Left lung (tissue), 10 donors: Measurements from ENCODE around the gene GNB1L. TPM values are rescaled to one million over a fixed set of nuclear protein-coding genes. Genes with fewer than 3 reads are reported as not detected.

Experiments used
- ATAC-seq: fragments of 200-7000 bp; cut with Tn5 transposase; one replicate; pipeline ENCODE4 v1.9.1; 2020; ENCODE audit warnings: moderate library complexity
- DNase-seq, 4 donors: peaks; one replicate each; pipeline ENCODE4 v3.0.0-alpha.2; 2013 to 2020
- H3K27ac ChIP-seq, 2 donors: fragments of 200-600 bp; sonication (generic) in 1 of 2; one replicate each; pipeline versions ENCODE4 v1.5.0 to v1.8.0; 2020 to 2021
- H3K27me3 ChIP-seq, 2 donors: fragments of 200-600 bp; sonication (generic) in 1 of 2; one replicate each; pipeline versions ENCODE4 v1.5.0 to v1.8.0; 2020 to 2021
- H3K36me3 ChIP-seq, 2 donors: fragments of 200-600 bp; sonication (generic) in 1 of 2; one replicate each; pipeline versions ENCODE4 v1.5.0 to v1.8.0; 2020 to 2021
- H3K4me1 ChIP-seq, 2 donors: fragments of 200-600 bp; one replicate each; pipeline ENCODE4 v1.8.0; 2021
- H3K4me3 ChIP-seq, 2 donors: fragments of 200-600 bp; sonication (generic) in 1 of 2; one replicate each; pipeline versions ENCODE4 v1.5.0 to v1.8.0; 2020 to 2021; ENCODE audit warnings: mild to moderate bottlenecking in 1 of 2
- H3K9me3 ChIP-seq, 2 donors: fragments of 200-600 bp; sonication (generic) in 1 of 2; one replicate each; pipeline versions ENCODE4 v1.5.0 to v1.8.0; 2020 to 2021
- intact Hi-C, 2 donors: fragments of 100-400 bp; cut with DNase I; formaldehyde crosslinking; loops; one replicate each; pipeline versions ENCODE4 v1.11.2 to v1.14.2; 2022
- polyA plus RNA-seq, 6 donors: library from polyadenylated mRNA; unstranded; fragments of 120-200 nt; gene quantifications; one replicate each; pipeline ENCODE4 v1.2.1, GENCODE V29; 2013; ENCODE audit not compliant: insufficient read length in 6 of 6
- total RNA-seq, 2 donors: library from RNA; stranded (reverse); fragmentation: NEBNext Ultra II Directional; extraction: Animal tissue kit (Norgen Biotek cat#: 25700); gene quantifications; one replicate each; pipeline ENCODE4 v1.2.1, GENCODE V29; 2021
- TF ChIP-seq, protein P1 (sequence below), 2 donors: fragments of 200-600 bp; sonication (generic) in 1 of 2; IDR thresholded peaks; one replicate each; pipeline versions ENCODE4 v1.5.0 to v1.8.0; 2021; ENCODE audit warnings: antibody characterized with exemption in 2 of 2
- donor health status: DM: no; HTN: yes; CAD: no.
- donor health status: DM: no; HTN: no; CAD: no.

The GNB1L gene
- total and polyA plus RNA-seq, 8 donors = 4.3 to 7.9 (median 5.5) TPM

DNA sequence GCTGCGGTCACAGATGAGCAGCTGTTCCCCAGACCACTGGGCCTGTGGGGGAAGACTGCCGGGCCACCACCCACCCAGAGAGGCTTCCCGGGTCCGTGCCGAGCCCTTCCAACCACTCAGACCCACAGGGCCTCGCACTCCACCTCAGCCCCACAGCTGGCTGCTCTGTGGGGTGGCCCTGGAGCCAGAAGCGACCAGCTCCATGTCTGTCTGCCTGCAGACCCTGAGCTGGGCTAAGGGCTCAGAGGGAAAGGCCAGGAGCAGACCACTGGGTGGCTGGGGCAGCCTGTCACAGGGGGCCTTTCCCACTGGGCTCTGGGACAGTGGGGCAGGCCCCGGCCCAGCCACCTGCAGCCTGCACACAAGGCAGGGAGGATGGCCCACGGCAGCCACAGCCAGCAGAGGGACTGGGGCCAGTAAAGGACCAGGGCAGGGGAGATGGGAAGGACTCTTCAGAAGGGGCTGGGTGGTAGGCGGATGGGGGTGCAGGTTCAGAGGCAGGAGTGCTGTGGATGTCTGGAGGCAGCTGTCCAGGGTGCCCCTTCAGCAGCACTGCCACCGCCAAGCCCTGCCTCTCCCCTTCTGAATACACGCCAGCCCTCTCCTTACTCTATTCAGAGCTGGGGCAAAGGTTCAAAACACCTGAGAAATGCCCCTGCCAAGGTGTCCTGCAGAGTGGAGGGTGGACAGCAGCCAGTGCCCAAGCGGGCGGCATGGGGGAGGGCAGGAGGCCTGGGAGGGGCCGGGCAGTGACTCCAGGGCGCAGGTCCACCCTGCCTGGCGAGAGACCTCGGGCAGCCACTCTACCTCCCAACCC is 32.2 kb downstream of the GNB1L start:
- DNase-seq (peak in 1 of 4 donors; percentile 52), ATAC-seq (peak; percentile 74)
- TF ChIP-seq, protein P1, sequence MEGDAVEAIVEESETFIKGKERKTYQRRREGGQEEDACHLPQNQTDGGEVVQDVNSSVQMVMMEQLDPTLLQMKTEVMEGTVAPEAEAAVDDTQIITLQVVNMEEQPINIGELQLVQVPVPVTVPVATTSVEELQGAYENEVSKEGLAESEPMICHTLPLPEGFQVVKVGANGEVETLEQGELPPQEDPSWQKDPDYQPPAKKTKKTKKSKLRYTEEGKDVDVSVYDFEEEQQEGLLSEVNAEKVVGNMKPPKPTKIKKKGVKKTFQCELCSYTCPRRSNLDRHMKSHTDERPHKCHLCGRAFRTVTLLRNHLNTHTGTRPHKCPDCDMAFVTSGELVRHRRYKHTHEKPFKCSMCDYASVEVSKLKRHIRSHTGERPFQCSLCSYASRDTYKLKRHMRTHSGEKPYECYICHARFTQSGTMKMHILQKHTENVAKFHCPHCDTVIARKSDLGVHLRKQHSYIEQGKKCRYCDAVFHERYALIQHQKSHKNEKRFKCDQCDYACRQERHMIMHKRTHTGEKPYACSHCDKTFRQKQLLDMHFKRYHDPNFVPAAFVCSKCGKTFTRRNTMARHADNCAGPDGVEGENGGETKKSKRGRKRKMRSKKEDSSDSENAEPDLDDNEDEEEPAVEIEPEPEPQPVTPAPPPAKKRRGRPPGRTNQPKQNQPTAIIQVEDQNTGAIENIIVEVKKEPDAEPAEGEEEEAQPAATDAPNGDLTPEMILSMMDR (IDR thresholded peaks at IDR 0.05) = no peak
- intact Hi-C loops = no loop called here
- Histone ChIP-seq H3K36me3 (no peaks in the 10 kb centered on the region), H3K4me1 (peaks cover 0 to 8% of the 10 kb centered on the region in 2 donors), H3K27me3 (no peaks in the 10 kb centered on the region), H3K9me3 (no peaks in the 10 kb centered on the region), H3K4me3 (no peak overlapping the region), H3K27ac (no peak overlapping the region)

DNA sequence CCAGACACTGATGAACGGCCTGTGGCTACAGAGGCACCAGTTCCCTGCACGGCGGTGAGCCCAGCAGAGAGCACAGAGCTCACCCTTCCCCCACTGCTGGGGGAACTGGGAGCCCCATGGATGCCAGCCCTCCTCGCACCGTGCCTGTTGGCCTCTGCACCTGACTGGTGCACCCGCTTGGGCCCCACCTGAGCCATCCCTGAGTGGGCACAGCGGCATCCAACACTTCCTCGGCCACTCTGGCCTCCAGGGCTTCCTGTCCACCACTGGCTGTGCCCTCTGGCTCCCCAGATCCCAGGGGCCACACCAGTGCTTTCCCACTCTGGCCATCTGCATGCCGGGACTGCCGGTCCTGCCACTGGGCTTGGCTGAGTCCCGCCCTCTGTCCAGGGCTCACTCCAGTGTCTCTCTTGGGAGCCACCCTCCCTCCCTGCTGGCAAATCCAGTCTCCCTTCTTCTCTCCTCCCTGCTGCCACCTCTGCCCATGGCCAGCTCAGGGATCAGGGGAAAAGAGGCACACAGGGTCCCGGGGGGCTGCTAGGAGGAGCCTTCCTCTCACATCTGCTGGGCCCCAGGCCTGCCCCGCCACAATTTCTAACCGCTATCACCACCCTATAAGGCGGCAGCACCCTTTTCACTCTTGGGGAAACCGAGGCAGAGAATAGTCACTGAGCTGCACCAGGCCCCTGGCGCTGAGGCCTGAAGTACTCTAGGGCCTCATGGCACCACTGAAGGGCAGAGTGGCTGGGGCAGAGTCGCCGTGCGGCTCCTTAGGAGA is 33.0 kb downstream of the GNB1L start:
- peaks cover 0 to 8% of the 10 kb centered on the region in 2 donors for H3K4me1 ChIP-seq
- peak in 1 of 4 donors; percentile 19 for DNase-seq
- ATAC-seq = no peak

DNA sequence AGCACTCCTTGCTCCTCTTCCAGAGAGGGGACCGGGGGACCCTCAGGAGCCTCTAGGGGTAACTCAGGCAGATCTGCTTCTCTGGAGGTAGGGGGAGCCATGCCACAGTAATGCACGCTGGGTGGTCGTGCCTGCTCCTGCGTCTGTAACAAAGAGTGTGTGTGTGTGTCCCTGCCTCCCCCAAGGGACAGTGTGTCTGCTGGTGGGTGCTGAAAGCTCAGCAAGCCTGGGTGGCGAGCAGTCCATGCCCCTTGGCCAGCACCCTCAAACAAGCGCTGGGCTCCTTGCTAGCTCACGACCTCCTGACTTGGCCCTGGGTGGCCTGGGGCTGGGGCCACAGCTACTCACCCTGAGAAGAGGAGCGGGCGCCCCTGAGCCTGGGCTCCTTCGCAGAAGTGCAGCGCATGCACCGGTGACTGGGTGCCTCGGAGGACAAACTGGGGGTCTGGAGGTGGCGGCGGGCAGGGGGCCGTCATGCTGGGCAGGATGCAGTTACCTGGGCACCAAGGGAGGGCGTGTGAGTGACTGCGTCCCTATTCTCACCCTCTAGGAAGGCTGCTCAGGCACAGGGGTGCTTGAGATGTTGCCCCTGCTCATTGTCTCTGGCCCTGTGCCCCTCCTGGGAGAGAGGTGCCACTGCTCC is 33.7 kb downstream of the GNB1L start:
- intact Hi-C loops = no loop called here
- TF ChIP-seq, protein P1 (IDR thresholded peaks at IDR 0.05) = no peak
- DNase-seq (peak in 1 of 4 donors; percentile 29), ATAC-seq (no peak)
- Histone ChIP-seq H3K27me3 (no peaks in the 10 kb centered on the region), H3K36me3 (no peaks in the 10 kb centered on the region), H3K27ac (no peak overlapping the region), H3K4me1 (peaks cover 0 to 8% of the 10 kb centered on the region in 2 donors), H3K9me3 (no peaks in the 10 kb centered on the region), H3K4me3 (no peak overlapping the region)

More for the DNA sequence above, 33.0 kb downstream of the GNB1L start:
- intact Hi-C loops = no loop called here
- H3K36me3 ChIP-seq = no peaks in the 10 kb centered on the region
- H3K9me3 ChIP-seq = no peaks in the 10 kb centered on the region
- no peak overlapping the region for H3K4me3 ChIP-seq
- TF ChIP-seq, protein P1 (IDR thresholded peaks at IDR 0.05) = no peak
- H3K27ac ChIP-seq = no peak overlapping the region
- H3K27me3 ChIP-seq = no peaks in the 10 kb centered on the region

DNA sequence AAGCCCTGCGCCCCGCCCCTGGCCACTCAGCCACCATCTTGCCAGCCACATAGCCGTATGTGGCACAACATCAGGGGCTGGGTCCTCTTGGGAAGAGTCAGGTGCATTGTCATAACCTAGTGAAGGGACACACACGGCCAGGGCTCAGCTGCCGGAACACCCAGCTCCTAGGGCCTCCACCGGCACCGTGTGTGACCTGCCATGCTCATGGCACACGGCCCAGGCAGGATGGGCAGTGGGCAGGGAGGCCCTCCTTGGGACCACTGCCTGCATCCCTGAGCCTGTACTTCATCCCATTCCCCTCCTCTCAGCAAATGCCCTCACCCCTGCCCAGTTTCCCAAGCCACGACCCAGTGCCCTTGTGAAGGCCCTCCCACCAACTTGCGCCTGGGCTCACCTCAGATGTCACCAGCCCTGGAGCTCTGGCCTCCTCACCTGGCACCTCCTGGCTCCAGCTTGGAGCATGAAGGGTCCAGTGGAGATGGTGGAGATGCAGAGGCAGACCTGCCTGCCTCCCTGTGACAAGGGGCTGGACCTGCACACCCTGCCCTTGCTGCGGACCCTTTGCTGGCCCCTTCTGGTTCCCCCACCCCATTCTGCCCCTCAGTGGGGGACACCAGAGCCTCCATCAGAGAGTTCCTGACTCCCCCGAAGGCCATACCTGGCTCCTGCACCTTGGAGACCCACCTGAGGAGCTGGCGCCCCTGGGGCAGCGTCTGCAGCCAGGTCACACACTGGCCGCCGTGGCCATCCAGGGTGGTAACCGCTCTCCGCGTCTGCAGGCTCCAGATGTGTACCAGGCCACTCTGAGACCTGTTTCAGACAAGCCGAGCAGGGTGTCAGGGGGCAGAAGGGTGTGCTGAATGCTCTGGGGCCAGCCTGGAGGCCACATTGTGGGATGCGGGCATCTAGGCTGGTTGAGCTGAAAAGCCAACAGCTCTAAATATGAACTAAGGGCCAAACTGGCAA is 34.5 kb downstream of the GNB1L start:
- Histone ChIP-seq H3K27ac (no peak overlapping the region), H3K9me3 (no peaks in the 10 kb centered on the region), H3K36me3 (no peaks in the 10 kb centered on the region), H3K4me1 (peaks cover 0 to 8% of the 10 kb centered on the region in 2 donors), H3K4me3 (no peak overlapping the region), H3K27me3 (no peaks in the 10 kb centered on the region)
- intact Hi-C loops = no loop called here
- TF ChIP-seq, protein P1 (IDR thresholded peaks at IDR 0.05) = no peak
- DNase-seq (peak in 1 of 4 donors; percentile 14), ATAC-seq (no peak)
